Measurements from ENCODE around the gene STXBP4.

- no peak for TF ChIP-seq POLR2A (IDR thresholded peaks at IDR 0.05)
- TF ChIP-seq CTCF (IDR thresholded peaks at IDR 0.05) = no peak
- no peak for TF ChIP-seq EP300 (IDR thresholded peaks at IDR 0.05)
- TF ChIP-seq POLR2AphosphoS5 (IDR thresholded peaks at IDR 0.05) = no peak
Measured at GRCh38 chr17:55093353-55093752, 124.8 kb downstream of the STXBP4 start.
